Measurements from ENCODE around the gene PDE4B.
"Not testable (repeated sequence)": the region's sequence is repeated elsewhere in the genome, so short reads cannot be mapped to it uniquely, and the experiment has no call there.

PDE4B gene

GRCh38 chr1:66069976-66070876 lies 277.5 kb downstream of the PDE4B start:
- no peak for DNase-seq

- no peak for DNase-seq
Measured at GRCh38 chr1:66073388-66073787, 280.7 kb downstream of the PDE4B start.

- DNase-seq: no peak
Measured at GRCh38 chr1:66074147-66074546, 281.5 kb downstream of the PDE4B start.

- DNase-seq: no peak
Measured at GRCh38 chr1:66078412-66078811, 285.7 kb downstream of the PDE4B start.

- no peak for DNase-seq
Measured at GRCh38 chr1:66083003-66083402, 290.3 kb downstream of the PDE4B start.

- no peak for DNase-seq
Measured at GRCh38 chr1:66084442-66084841, 291.7 kb downstream of the PDE4B start.

GRCh38 chr1:66085600-66085999 lies 292.9 kb downstream of the PDE4B start:
- DNase-seq: no peak

GRCh38 chr1:66088787-66089186 lies 296.1 kb downstream of the PDE4B start:
- DNase-seq: no peak

GRCh38 chr1:66090859-66091457 lies 298.3 kb downstream of the PDE4B start:
- no peak for DNase-seq

- DNase-seq: no peak
Measured at GRCh38 chr1:66095190-66095589, 302.5 kb downstream of the PDE4B start.

GRCh38 chr1:66100959-66101358 lies 308.3 kb downstream of the PDE4B start:
- not testable (repeated sequence) for DNase-seq

- DNase-seq: not testable (repeated sequence)
Measured at GRCh38 chr1:66104076-66104475, 311.4 kb downstream of the PDE4B start.

- no peak for DNase-seq
Measured at GRCh38 chr1:66108624-66109023, 315.9 kb downstream of the PDE4B start.

GRCh38 chr1:66112744-66113400 lies 320.2 kb downstream of the PDE4B start:
- DNase-seq: no peak

- no peak for DNase-seq
Measured at GRCh38 chr1:66119148-66119547, 326.5 kb downstream of the PDE4B start.

- no peak for DNase-seq
Measured at GRCh38 chr1:66124670-66125069, 332.0 kb downstream of the PDE4B start.

GRCh38 chr1:66128641-66129040 lies 335.9 kb downstream of the PDE4B start:
- not testable (repeated sequence) for DNase-seq

- no peak for DNase-seq
Measured at GRCh38 chr1:66132324-66132723, 339.6 kb downstream of the PDE4B start.

GRCh38 chr1:66134004-66134403 lies 341.3 kb downstream of the PDE4B start:
- DNase-seq: no peak

GRCh38 chr1:66135161-66135560 lies 342.5 kb downstream of the PDE4B start:
- DNase-seq: no peak

- DNase-seq: not testable (repeated sequence)
Measured at GRCh38 chr1:66136423-66136822, 343.7 kb downstream of the PDE4B start.

GRCh38 chr1:66137235-66137634 lies 344.5 kb downstream of the PDE4B start:
- DNase-seq: no peak

GRCh38 chr1:66138613-66139012 lies 345.9 kb downstream of the PDE4B start:
- no peak for DNase-seq

GRCh38 chr1:66140072-66140471 lies 347.4 kb downstream of the PDE4B start:
- DNase-seq: no peak
